HG02623 (cell line): ENCODE results near the gene ATP2B2.

ENCODE experiments used
- ATAC-seq: cut with Tn5 transposase; IDR thresholded peaks from one replicate; pipeline ENCODE4 v1.9.1; 2021; ENCODE audit warnings: moderate library complexity; ENCODE audit not compliant: unreplicated experiment

ATP2B2 gene

GRCh38 chr3:10471054-10471688, 34.2 kb downstream of the ATP2B2 start:
- no peak for ATAC-seq

GRCh38 chr3:10470120-10471053, 35.0 kb downstream of the ATP2B2 start:
- no peak for ATAC-seq

- ATAC-seq = no peak
These were observed 35.8 kb downstream of the ATP2B2 start for GRCh38 chr3:10469441-10470119.

DNA sequence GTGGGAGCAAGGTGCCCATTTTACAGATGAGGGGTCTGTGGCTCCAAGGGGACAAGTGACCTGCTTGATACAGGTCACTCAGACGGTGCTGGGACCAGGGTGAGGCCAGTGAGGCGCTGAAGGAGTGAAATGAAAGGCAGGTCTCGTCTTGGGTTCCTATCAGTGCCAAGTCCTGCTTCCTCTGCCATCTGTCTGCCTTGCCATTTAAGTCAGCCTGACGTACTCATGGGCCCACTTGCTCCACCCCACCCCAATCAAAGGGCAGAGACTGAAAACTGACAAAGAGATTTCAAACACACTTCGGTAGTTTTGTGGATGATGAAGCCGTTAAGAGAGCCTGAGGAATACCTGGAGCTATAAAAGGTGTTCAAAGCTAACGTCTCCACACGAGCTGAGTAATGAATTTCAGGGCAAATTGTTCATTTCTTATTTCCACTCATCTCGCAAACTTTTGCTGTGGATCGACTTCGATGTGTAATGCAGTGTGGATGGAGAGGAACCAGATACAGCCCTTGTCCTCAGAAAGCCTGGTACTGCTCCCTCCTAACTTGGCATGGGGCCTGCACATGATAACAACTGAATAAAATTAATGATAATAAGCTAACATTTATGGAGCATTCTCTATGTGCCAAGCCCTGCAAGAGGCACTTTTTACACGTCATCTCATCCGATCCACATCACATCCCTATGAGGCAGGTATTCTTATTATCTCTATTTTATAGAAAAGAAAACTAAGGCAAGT, 36.6 kb downstream of the ATP2B2 start:
- ATAC-seq = no peak

DNA sequence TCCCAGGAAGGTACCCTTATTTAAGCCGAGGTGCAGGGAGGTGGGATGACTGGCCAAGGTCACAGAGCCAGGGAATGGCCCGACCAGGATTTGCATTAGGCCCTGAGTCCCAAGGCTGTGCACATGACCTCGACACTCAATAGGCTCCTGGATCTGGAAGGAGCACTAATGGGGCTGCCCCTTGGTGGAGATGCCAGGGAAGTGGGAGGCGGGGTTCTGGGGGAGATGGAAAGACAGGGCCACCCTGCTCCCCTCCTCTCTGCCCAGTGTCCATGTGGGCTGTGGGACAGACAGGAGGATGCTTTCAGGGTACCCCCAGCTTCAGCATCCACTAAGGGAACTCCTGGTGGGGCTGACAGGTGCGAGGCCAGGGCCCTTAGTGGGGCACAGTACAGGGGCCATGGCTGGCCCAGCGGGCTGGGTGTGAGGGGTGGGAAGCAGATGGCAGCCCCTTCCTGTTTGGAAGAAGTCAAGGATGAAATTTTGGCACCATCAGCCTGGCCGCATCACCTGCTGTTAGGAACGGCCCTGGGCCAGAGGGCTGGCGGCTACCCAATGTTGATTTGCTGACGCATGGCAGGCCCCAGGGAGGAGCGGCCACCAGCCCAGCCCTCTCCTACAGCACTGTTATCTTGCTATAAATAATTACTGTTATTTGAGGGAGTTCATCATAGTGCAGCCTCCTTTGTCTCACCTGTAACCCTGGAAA, 37.3 kb downstream of the ATP2B2 start:
- no peak for ATAC-seq

GRCh38 chr3:10467204-10467603, 38.2 kb downstream of the ATP2B2 start:
- no peak for ATAC-seq

GRCh38 chr3:10466186-10466585, 39.2 kb downstream of the ATP2B2 start:
- no peak for ATAC-seq

DNA sequence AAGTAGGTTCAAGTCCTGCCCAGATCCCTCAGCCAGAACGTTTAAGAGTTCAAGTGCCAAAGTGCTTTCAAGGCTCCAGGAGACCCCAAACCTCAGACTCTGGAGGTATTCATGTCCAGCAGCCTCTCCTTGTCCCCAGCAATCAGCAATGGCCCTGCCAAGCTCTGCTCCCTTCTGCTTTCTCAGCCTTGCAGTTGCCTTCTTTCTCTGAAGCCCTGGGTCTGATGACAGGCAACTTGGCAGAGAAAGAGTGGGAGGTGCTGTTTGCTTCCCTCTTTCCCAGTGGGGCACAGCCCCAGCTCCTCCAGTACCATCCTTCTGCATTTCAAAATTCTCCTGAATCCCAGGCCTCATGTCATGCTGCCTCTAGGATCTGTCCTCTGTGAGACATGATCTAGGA, 40.2 kb downstream of the ATP2B2 start:
- ATAC-seq = no peak

GRCh38 chr3:10463533-10464434, 41.6 kb downstream of the ATP2B2 start:
- ATAC-seq = no peak

DNA sequence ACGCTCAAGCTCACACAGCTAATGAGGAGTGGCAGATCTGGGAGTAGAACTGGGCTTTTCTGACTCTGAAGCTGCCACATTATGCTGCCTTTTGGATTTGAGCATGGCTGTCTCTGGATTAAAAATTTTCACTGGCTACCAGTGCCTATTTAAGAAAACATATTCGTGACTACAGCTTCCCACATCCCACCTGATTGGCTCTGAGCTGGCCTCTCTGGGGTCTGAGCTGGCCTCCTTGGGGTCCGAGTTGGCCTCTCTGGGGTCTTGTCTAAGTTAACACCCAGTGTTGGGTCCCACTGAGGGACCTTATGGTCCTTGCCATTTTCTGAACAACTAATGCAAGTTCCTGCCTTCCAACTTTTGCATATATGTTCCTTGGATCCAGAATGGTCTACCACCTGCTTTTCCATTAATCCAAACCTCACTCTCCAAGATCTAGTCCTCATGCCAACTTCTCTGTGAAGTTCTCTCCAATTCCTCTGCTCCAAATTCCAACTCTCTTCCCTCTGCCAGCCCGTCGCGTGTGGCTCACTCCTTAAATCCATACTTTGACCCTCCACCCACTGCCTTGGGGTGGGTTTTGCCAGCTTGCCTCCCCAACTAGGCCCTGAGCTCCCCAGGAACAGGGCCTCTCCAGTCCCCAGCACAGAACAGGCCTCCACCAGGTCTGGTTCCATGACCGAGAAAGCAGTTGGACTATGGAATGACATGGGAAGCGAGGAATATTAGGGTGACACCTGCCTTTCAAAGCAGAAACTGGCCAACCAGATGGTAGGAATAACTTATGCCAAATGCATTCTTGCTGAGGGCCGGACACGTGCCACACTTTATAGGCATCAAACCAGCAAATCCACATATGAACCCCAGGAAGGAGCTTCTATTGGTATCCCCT, 42.5 kb downstream of the ATP2B2 start:
- ATAC-seq = no peak

DNA sequence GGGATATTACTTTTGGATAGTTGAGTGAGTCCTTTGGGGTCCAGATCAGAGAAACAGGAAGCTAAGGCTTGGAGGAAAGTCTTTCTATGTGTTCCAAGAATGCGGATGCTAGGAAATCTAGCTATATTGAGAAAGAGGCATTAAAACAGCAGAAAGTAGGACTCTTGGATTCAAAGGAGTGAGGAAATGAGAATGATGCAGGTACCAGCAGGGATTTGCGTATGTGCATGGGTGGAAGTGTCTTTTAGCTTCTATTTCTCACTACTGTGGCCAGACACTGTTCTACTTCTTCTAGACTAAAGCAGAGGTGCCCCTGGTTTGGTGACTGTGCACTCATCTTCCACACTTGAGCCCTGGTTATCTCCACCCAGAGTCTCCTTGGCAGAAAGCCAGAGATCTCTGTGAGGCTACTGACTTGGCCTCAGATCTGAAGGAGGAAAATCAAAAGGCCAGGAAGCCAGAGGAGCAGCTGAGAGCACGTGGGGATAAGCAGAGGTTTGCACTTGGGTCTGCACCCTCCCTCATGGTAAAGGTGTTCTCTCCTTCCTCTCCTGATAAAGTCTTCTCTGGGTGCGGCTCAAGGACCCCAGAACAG, 44.3 kb downstream of the ATP2B2 start:
- ATAC-seq = no peak

DNA sequence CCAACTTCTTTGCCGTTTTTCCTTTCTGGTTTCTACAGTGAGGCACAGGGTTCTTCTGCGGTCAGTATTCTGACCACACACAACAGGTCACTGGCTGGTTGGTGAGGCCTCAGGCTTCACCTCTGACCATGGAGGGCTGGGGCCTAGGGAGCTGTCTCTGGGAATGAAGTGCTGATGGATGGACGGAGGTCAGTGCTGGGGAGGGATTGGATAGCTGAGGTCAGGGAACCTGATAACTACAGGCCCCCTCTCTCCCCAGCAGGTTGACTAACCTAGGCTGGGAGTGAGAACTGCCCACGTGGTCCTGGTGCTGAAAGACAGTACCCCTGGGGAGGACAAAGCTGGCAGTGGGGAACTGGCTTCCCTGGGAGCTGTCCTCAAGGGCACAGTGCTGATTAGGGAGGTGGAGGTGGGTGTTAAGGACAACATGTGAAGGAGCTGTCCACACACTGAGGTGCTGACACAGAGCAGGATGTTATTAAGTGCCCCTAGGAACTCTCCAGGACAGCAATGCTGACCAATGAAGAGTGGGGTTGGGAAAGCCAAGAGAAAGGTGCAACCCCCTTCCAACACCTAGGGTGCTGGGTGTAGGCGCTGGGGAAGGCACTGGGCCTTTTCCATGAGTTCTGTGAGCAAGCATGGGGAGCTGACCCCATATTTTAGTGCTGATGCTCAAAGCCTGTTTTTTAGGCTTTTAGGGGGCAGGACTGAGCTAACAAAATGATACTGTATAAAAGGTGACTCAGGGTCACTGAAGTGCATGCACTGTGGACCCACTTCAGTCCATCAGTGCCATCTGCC, 45.2 kb downstream of the ATP2B2 start:
- no peak for ATAC-seq

DNA sequence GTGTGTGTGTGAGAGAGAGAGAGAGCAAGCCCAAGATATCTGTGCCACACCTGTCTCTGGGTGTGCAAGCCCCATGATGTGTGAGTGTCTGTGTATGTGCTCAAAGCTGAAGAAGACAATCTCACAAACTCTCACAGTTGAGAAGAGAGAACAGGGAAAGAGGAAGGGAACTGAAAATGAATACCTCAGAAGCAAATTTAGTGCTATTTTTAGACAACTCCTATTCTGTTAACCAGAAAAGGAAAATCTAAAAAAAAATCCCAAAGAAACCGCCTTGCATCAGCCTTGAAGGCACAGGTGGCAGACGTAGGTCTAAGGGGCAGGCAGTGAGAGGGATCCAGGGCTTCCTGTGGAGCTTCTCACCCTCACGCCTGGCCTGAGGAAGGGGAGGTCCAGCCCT, 47.8 kb downstream of the ATP2B2 start:
- ATAC-seq = no peak

DNA sequence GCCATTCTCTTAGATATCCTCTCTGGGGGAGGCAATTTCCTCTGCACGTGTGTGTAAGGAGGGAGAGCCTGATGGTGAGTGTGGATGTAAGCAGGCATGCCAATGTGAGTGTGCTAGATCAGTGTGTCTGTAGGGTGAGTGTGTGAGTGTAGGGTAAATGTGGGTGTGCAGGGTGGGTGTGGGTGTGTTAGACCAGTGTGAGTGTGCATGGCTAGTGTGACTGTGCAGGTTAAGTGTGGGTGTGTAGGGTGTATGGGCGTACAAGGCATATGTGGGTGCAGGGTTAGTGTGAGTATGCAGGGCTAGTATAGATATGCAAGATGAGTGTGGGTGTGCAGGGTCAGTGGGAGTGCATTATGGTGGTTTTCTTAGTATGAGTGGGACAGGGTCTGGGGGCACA, 48.4 kb downstream of the ATP2B2 start:
- ATAC-seq = no peak

- no peak for ATAC-seq
These were observed 49.9 kb downstream of the ATP2B2 start for GRCh38 chr3:10455545-10455914.

DNA sequence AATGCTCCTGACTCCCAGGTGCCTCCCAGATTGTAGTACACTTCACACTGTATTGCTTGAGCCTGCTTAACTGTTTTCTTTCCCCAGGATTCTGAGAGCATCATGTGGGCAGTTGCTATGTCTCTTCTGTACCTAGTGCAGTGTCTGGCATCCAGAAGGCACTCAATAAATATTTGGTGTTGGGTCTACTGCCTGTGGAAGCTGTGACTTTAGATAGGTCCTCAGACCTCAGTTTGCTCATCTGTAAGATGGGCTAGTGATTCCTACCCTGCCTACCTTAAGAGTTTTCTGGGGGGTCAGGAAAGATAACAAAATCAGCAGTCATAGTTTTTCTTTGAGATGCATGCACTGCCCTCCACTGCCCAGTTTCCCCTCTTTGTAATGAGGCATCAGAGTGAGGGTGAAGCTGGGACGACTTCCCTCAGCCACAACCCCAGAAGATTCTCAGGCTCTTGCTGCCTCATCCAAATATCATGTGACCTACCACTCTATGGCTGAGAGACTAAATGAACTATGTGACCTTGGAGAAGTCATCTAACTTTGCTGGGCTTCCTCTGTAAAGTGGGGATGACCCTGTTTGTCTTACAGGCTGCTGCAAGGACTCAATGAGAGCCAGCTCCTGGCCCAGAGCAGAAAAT, 50.4 kb downstream of the ATP2B2 start:
- no peak for ATAC-seq
